Upper lobe of left lung (tissue), 6 donors: Measurements from ENCODE around the gene RCN2. TPM values are rescaled to one million over a fixed set of nuclear protein-coding genes. Genes with fewer than 3 reads are reported as not detected.

Experiments
- ATAC-seq, 2 donors: fragments of 200-7000 bp; cut with Tn5 transposase; one replicate each; pipeline ENCODE4 v1.9.1; 2022; ENCODE audit warnings: mild to moderate bottlenecking in 2 of 2, moderate library complexity in 2 of 2; ENCODE audit not compliant: low FRiP score in 2 of 2
- DNase-seq, 2 donors: peaks; one replicate each; pipeline ENCODE4 v3.0.0-alpha.2; 2019 to 2020
- H3K27ac ChIP-seq, 4 donors: fragments of 200-600 bp; sonication (generic); one replicate each; pipeline ENCODE4 v1.5.1; 2016 to 2019
- H3K27me3 ChIP-seq, 4 donors: fragments of 200-600 bp; sonication (generic); one replicate each; pipeline ENCODE4 v1.5.1; 2017 to 2019
- H3K36me3 ChIP-seq, 4 donors: fragments of 200-600 bp; sonication (generic); one replicate each; pipeline ENCODE4 v1.5.1; 2016 to 2019
- H3K4me1 ChIP-seq, 4 donors: fragments of 200-600 bp; sonication (generic); one replicate each; pipeline ENCODE4 v1.5.1; 2018 to 2019
- H3K4me3 ChIP-seq, 4 donors: fragments of 200-600 bp; sonication (generic); one replicate each; pipeline ENCODE4 v1.5.1; 2017 to 2019; ENCODE audit warnings: mild to moderate bottlenecking in 2 of 4, moderate library complexity in 1 of 4
- H3K9me3 ChIP-seq, 4 donors: fragments of 200-600 bp; sonication (generic); one replicate each; pipeline ENCODE4 v1.5.1; 2018 to 2019
- CTCF ChIP-seq, 6 experiments: fragments of 450-650 bp in 4 of 6; fragments of 200-600 bp in 2 of 6; sonication (generic) in 2 of 6; IDR thresholded peaks; one replicate each; pipeline ENCODE4 v1.5.1; 2016 to 2019; ENCODE audit warnings: antibody characterized with exemption in 6 of 6
- POLR2A ChIP-seq, 4 donors: fragments of 450-650 bp; IDR thresholded peaks; one replicate each; pipeline ENCODE4 v1.5.1; 2016 to 2017; ENCODE audit warnings: antibody characterized with exemption in 4 of 4, mild to moderate bottlenecking in 2 of 4
- POLR2AphosphoS5 ChIP-seq, 2 donors: sonication (generic); formaldehyde crosslinking; IDR thresholded peaks; one replicate each; pipeline ENCODE4 v1.5.1; 2017; ENCODE audit warnings: antibody characterized with exemption in 2 of 2
- WGBS, 2 donors: methylation state at CpG; one replicate each; pipeline ENCODE4 v1.1.5; 2017 to 2018; 5-methylcytosine and 5-hydroxymethylcytosine counted together
- small RNA-seq, 4 donors: library from RNA; depleted of rRNA; stranded (forward); fragments of <200 nt; gene quantifications; one replicate each; pipeline ENCODE3, GENCODE V24; 2016
- total RNA-seq, 6 donors: library from RNA; depleted of rRNA in 4 of 6; stranded (reverse); fragments of >200 nt in 4 of 6; gene quantifications; one replicate each; pipeline versions ENCODE4 v1.1.0 to v1.2.1, GENCODE V29; 2016 to 2021
- donor health status: DM: no; HTN: no; CAD: no; lungs with moderate emphysema.
- donor health status: DM: no; HTN: yes; CAD: no; lungs with severe emphysema.

RCN2 gene
- total RNA-seq, 6 donors from 2014 or later, result 17.8 to 43.9 (median 32.7) TPM

GRCh38 chr15:77002954-77003912 lies 71.7 kb downstream of the RCN2 start:
- Histone ChIP-seq H3K9me3 (no peaks in the 10 kb centered on the region), H3K4me3 (no peak overlapping the region), H3K4me1 (peaks cover 0 to 20% (median 14%) of the 10 kb centered on the region in 4 donors), H3K27ac (peak overlapping the region; percentile 54 to 75 (median 66)), H3K27me3 (no peaks in the 10 kb centered on the region), H3K36me3 (no peaks in the 10 kb centered on the region)
- TF ChIP-seq POLR2A (IDR thresholded peaks at IDR 0.05) (peak in 1 of 4 donors; percentile 28), POLR2AphosphoS5 (IDR thresholded peaks at IDR 0.05) (peak in 1 of 2 donors; percentile 47), CTCF (IDR thresholded peaks at IDR 0.05) (no peak)
- ATAC-seq (peak; percentile 80 to 83), DNase-seq (peak in 1 of 2 donors; percentile 88)
- 62 to 67% methylated on average over 15 to 16 of the region's 16 CpGs for WGBS, 2 donors

Small RNAs within 50 kb of the gene (small RNA-seq; reads per million reads assigned to genes)
- 0 reads per million in 4 donors for gene RN7SL278P

Other genes starting within 250 kb of the RCN2 start
- gene SCAPER, start 26.4 kb upstream of the RCN2 start, total RNA-seq, result 10 to 100 TPM; 14.4 to 67.1 (median 27.6) TPM
- 10 to 100 TPM in 5 of 6 donors, 1 to 10 TPM in 1; 7.0 to 69.1 (median 20.2) TPM for gene PSTPIP1, start 63.4 kb downstream of the RCN2 start, total RNA-seq
- 100 to 1,000 TPM in 5 of 6 donors, 10 to 100 TPM in 1; 97.4 to 742 (median 396) TPM for gene TSPAN3, start 139.4 kb downstream of the RCN2 start, total RNA-seq